Small intestine (tissue), 7 donors: ENCODE results near the gene CASS4. TPM values are rescaled to one million over a fixed set of nuclear protein-coding genes. Genes with fewer than 3 reads are reported as not detected.
A peak's percentile ranks its signal among the peaks of the same experiment; 100 is the strongest.

Source experiments
- DNase-seq, 2 donors: peaks; one replicate each; pipeline versions ENCODE4 v3.0.0 to v3.0.0-alpha.2; 2013
- FAIRE-seq: peaks from 2 replicates; lab custom pipeline; 2012; peaks lifted over from hg19 to GRCh38; lab: Jason Lieb, UNC
- H3K27ac ChIP-seq, 3 donors: one replicate each; pipeline ENCODE4 v1.5.1; 2013; ENCODE audit warnings: low read length in 2 of 3, mild to moderate bottlenecking in 2 of 3, control low read depth in 1 of 3, inconsistent platforms in 1 of 3, low read depth in 1 of 3, moderate library complexity in 1 of 3
- H3K27me3 ChIP-seq, 3 donors: one replicate each; pipeline ENCODE4 v1.6.1; 2013; ENCODE audit warnings: low read length in 3 of 3, inconsistent platforms in 1 of 3; ENCODE audit not compliant: control insufficient read depth in 3 of 3, insufficient read depth in 3 of 3
- H3K36me3 ChIP-seq, 3 donors: one replicate each; pipeline ENCODE4 v1.6.1; 2013; ENCODE audit warnings: low read length in 3 of 3, inconsistent platforms in 1 of 3, low read depth in 1 of 3, mild to moderate bottlenecking in 1 of 3, moderate library complexity in 1 of 3; ENCODE audit not compliant: control insufficient read depth in 3 of 3, insufficient read depth in 2 of 3
- H3K4me1 ChIP-seq, 3 donors: one replicate each; pipeline ENCODE4 v1.6.1; 2013; ENCODE audit warnings: low read length in 2 of 3, inconsistent platforms in 1 of 3, low read depth in 1 of 3, mild to moderate bottlenecking in 1 of 3, moderate library complexity in 1 of 3; ENCODE audit not compliant: control insufficient read depth in 3 of 3, insufficient read depth in 2 of 3
- H3K4me3 ChIP-seq, 3 donors: one replicate each; pipeline ENCODE4 v1.5.1; 2013; ENCODE audit warnings: low read length in 3 of 3, control low read depth in 1 of 3, inconsistent platforms in 1 of 3, low read depth in 1 of 3, mild to moderate bottlenecking in 1 of 3, moderate library complexity in 1 of 3
- H3K9me3 ChIP-seq, 2 donors: one replicate each; pipeline ENCODE4 v1.6.1; 2013; ENCODE audit warnings: low read depth in 1 of 2, low read length in 1 of 2; ENCODE audit not compliant: control insufficient read depth in 2 of 2, insufficient read depth in 1 of 2
- WGBS, 3 donors: extraction: QIAGEN DNeasy Blood & Tissue Kit; methylation state at CpG; one replicate each; pipeline ENCODE4 v1.1.7; 2013; 5-methylcytosine and 5-hydroxymethylcytosine counted together
- polyA plus RNA-seq, 4 donors: library from polyadenylated mRNA; stranded (reverse) in 3 of 4; unstranded in 1 of 4; fragments of 200-250 nt in 3 of 4; fragments of 120-200 nt in 1 of 4; gene quantifications; one replicate each; pipeline versions ENCODE4 v1.2.1 to v1.2.3, GENCODE V29; 2013
- donor health status: healthy with polysubstance abuse.
- donor health status: control.
- donor health status: control.
- donor health status: Bipolar disorder and iron deficiency.
- donor health status: healthy.

CASS4 gene
- polyA plus RNA-seq, 4 donors, result 0.70 to 1.5 (median 1.1) TPM; not detected in 1

GRCh38 chr20:56438284-56438683, 26.2 kb downstream of the CASS4 start:
- no peak for DNase-seq
- Histone ChIP-seq H3K4me1 (peaks cover 0 to 6% (median 5%) of the 10 kb centered on the region in 3 donors), H3K27me3 (no peaks in the 10 kb centered on the region), H3K27ac (no peak overlapping the region), H3K36me3 (no peaks in the 10 kb centered on the region), H3K4me3 (no peak overlapping the region), H3K9me3 (no peaks in the 10 kb centered on the region)
- 83 to 93% (median 92%) methylated on average over 4 of the region's 4 CpGs for whole genome bisulfite sequencing, 3 donors
- no peak for FAIRE-seq

GRCh38 chr20:56439771-56440291, 27.8 kb downstream of the CASS4 start:
- Histone ChIP-seq H3K27ac (peak overlapping the region in 2 of 3 donors; percentile 14 to 38), H3K4me3 (no peak overlapping the region), H3K4me1 (peaks cover 0 to 6% (median 0%) of the 10 kb centered on the region in 3 donors), H3K27me3 (no peaks in the 10 kb centered on the region), H3K36me3 (no peaks in the 10 kb centered on the region), H3K9me3 (no peaks in the 10 kb centered on the region)
- FAIRE-seq, result no peak
- 48 to 65% (median 51%) methylated on average over 5 of the region's 5 CpGs for WGBS, 3 donors
- DNase-seq, result no peak

GRCh38 chr20:56440346-56441007, 28.4 kb downstream of the CASS4 start:
- 58 to 79% (median 63%) methylated on average over 4 of the region's 4 CpGs for WGBS, 3 donors
- Histone ChIP-seq H3K27me3 (no peaks in the 10 kb centered on the region), H3K4me3 (no peak overlapping the region), H3K9me3 (no peaks in the 10 kb centered on the region), H3K36me3 (no peaks in the 10 kb centered on the region), H3K27ac (peak overlapping the region in 1 of 3 donors; percentile 14), H3K4me1 (peaks cover 0 to 6% (median 0%) of the 10 kb centered on the region in 3 donors)
- DNase-seq (peak in 1 of 2 donors; percentile 21), FAIRE-seq (no peak)

GRCh38 chr20:56442389-56443365, 30.6 kb downstream of the CASS4 start:
- H3K9me3 ChIP-seq, result no peaks in the 10 kb centered on the region
- no peak overlapping the region for H3K27ac ChIP-seq
- no peak for DNase-seq
- no peak overlapping the region for H3K4me3 ChIP-seq
- FAIRE-seq, result no peak
- peaks cover 0 to 6% (median 0%) of the 10 kb centered on the region in 3 donors for H3K4me1 ChIP-seq
- no peaks in the 10 kb centered on the region for H3K36me3 ChIP-seq
- H3K27me3 ChIP-seq, result no peaks in the 10 kb centered on the region
- WGBS, 3 donors, result 83 to 87% (median 84%) methylated on average over 16 to 17 of the region's 17 CpGs

- WGBS, 3 donors, result 54 to 68% (median 59%) methylated on average over 27 of the region's 27 CpGs
- FAIRE-seq, result no peak
Observed at GRCh38 chr20:56443654-56444540, 31.8 kb downstream of the CASS4 start.

GRCh38 chr20:56445130-56445529, 33.1 kb downstream of the CASS4 start:
- DNase-seq, result no peak
- Histone ChIP-seq H3K4me1 (peaks cover 0 to under 1% (median 0%) of the 10 kb centered on the region in 3 donors), H3K9me3 (no peaks in the 10 kb centered on the region), H3K4me3 (no peak overlapping the region), H3K36me3 (no peaks in the 10 kb centered on the region), H3K27me3 (no peaks in the 10 kb centered on the region), H3K27ac (no peak overlapping the region)
- no peak for FAIRE-seq
- WGBS, 3 donors, result 88 to 92% (median 92%) methylated on average over 3 of the region's 3 CpGs

More at GRCh38 chr20:56443654-56444540, 31.8 kb downstream of the CASS4 start:
- Histone ChIP-seq H3K27me3 (no peaks in the 10 kb centered on the region), H3K36me3 (no peaks in the 10 kb centered on the region), H3K4me1 (peaks cover 0 to 6% (median 0%) of the 10 kb centered on the region in 3 donors), H3K27ac (peak overlapping the region in 2 of 3 donors; percentile 50 to 53), H3K4me3 (no peak overlapping the region), H3K9me3 (no peaks in the 10 kb centered on the region)
- DNase-seq, result peak in 1 of 2 donors; percentile 21

DNA sequence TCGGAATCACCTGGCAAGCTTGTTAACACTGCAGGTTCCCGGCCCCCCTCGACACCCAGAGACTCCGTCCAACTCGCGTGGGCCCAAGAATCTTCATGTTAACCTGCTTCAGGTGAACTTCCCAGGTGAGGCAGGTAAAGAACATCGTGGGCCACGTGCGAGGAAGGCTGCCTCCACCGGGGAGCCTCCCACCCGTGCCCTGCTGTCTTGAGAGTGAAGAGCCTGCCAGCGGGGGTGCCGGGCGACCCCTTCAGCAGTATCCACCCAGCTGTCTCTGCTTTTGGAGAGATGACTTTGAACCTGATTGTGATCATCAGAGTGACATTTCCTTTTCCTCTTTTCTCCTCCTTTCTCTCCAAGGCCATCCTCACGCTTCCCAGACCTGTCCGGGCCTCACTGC, 33.5 kb downstream of the CASS4 start:
- FAIRE-seq, result no peak
- Histone ChIP-seq H3K27me3 (no peaks in the 10 kb centered on the region), H3K36me3 (no peaks in the 10 kb centered on the region), H3K4me1 (no peaks in the 10 kb centered on the region), H3K4me3 (no peak overlapping the region), H3K27ac (no peak overlapping the region), H3K9me3 (no peaks in the 10 kb centered on the region)
- no peak for DNase-seq
- WGBS, 3 donors, result 89 to 92% (median 90%) methylated on average over 16 of the region's 16 CpGs
